ENCODE data around the gene HSD11B2. TPM values are rescaled to one million over a fixed set of nuclear protein-coding genes. Genes with fewer than 3 reads are reported as not detected.
A peak's percentile ranks its signal among the peaks of the same experiment; 100 is the strongest.

The HSD11B2 gene
- total RNA-seq, 1 experiment from 2014 or later, result 33.4 TPM

GRCh38 chr16:67480833-67481560 lies 50.1 kb downstream of the HSD11B2 start, which contains the start of gene ATP6V0D1:
ATP6V0D1 (minus strand) TSS chr16:67481157; CDS start chr16:67481086, 71 bp downstream.
- Mint-ChIP-seq H3K4me1 (peaks cover 5% of the 10 kb centered on the region), H3K9me3 (no peaks in the 10 kb centered on the region), H3K27me3 (ENCODE audit: low read depth) (peaks cover 36% of the 10 kb centered on the region), H3K4me3 (peak within 1 kb of the TSS; percentile 98), H3K27ac (peak within 1 kb of the TSS; percentile 97), H3K36me3 (no peaks in the 10 kb centered on the region)
- CTCF ChIA-PET, result interaction anchor here (0.5 to 6.0 kb wide), 55 partner anchors 9 to 520 kb away, joined by 3 to 70 read pairs (median 4); partner anchors contain the start of genes ACD, C16orf86, CARMIL2 and CES3
- DNase-seq (ENCODE audit: low spot score) (peak; percentile 99), ATAC-seq (peak; percentile 95)
- TF ChIP-seq GABPB1 (CRISPR knock-in tag; IDR thresholded peaks at IDR 0.05) (peak; percentile 53), PRRX2 (CRISPR knock-in tag; IDR thresholded peaks at IDR 0.05) (no peak), MYBL2 (CRISPR knock-in tag; IDR thresholded peaks at IDR 0.05) (peak; percentile 71; the same call in 1 of the 2 replicates), USF1 (CRISPR knock-in tag; IDR thresholded peaks at IDR 0.05) (peak; percentile 100), ATF1 (CRISPR knock-in tag; IDR thresholded peaks at IDR 0.05) (0 out of 2 replicates have a peak, but pooled peaks have one; percentile 69), MXD4 (CRISPR knock-in tag; IDR thresholded peaks at IDR 0.05; ENCODE audit: borderline replicate concordance) (no peak), E2F5 (CRISPR knock-in tag; IDR thresholded peaks at IDR 0.05) (0 out of 2 replicates have a peak, but pooled peaks have one; percentile 75), ARID4B (CRISPR knock-in tag; IDR thresholded peaks at IDR 0.05; ENCODE audit: borderline replicate concordance) (peak; percentile 98; the same call in 1 of the 2 replicates), ETV6 (CRISPR knock-in tag; IDR thresholded peaks at IDR 0.05) (peak; percentile 93), KAT7 (CRISPR knock-in tag; IDR thresholded peaks at IDR 0.05; ENCODE audit: borderline replicate concordance) (peak; percentile 75; the same call in 1 of the 2 replicates), CREM (CRISPR knock-in tag; IDR thresholded peaks at IDR 0.05) (peak; percentile 69; the same call in 1 of the 2 replicates), JAZF1 (CRISPR knock-in tag; IDR thresholded peaks at IDR 0.05) (no peak), FOXK1 (CRISPR knock-in tag; IDR thresholded peaks at IDR 0.05) (peak; percentile 98), GTF2I (CRISPR knock-in tag; conservative IDR thresholded peaks at IDR 0.05) (no peak), SP1 (CRISPR knock-in tag; conservative IDR thresholded peaks at IDR 0.05) (peak; percentile 98), SOX15 (CRISPR knock-in tag; IDR thresholded peaks at IDR 0.05) (no peak), USF2 (CRISPR knock-in tag; IDR thresholded peaks at IDR 0.05) (peak; percentile 100), CTCF (IDR thresholded peaks at IDR 0.05) (peak; percentile 49; the same call in 1 of the 2 replicates)
- TF ChIP-seq, protein P1, sequence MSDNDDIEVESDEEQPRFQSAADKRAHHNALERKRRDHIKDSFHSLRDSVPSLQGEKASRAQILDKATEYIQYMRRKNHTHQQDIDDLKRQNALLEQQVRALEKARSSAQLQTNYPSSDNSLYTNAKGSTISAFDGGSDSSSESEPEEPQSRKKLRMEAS (CRISPR knock-in tag; IDR thresholded peaks at IDR 0.05), result peak; percentile 90
- TF ChIP-seq, protein P2, sequence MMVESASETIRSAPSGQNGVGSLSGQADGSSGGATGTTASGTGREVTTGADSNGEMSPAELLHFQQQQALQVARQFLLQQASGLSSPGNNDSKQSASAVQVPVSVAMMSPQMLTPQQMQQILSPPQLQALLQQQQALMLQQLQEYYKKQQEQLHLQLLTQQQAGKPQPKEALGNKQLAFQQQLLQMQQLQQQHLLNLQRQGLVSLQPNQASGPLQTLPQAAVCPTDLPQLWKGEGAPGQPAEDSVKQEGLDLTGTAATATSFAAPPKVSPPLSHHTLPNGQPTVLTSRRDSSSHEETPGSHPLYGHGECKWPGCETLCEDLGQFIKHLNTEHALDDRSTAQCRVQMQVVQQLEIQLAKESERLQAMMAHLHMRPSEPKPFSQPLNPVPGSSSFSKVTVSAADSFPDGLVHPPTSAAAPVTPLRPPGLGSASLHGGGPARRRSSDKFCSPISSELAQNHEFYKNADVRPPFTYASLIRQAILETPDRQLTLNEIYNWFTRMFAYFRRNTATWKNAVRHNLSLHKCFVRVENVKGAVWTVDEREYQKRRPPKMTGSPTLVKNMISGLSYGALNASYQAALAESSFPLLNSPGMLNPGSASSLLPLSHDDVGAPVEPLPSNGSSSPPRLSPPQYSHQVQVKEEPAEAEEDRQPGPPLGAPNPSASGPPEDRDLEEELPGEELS (CRISPR knock-in tag; IDR thresholded peaks at IDR 0.05), result 0 out of 2 replicates have a peak, but pooled peaks have one; percentile 58
- TF ChIP-seq, protein P3, sequence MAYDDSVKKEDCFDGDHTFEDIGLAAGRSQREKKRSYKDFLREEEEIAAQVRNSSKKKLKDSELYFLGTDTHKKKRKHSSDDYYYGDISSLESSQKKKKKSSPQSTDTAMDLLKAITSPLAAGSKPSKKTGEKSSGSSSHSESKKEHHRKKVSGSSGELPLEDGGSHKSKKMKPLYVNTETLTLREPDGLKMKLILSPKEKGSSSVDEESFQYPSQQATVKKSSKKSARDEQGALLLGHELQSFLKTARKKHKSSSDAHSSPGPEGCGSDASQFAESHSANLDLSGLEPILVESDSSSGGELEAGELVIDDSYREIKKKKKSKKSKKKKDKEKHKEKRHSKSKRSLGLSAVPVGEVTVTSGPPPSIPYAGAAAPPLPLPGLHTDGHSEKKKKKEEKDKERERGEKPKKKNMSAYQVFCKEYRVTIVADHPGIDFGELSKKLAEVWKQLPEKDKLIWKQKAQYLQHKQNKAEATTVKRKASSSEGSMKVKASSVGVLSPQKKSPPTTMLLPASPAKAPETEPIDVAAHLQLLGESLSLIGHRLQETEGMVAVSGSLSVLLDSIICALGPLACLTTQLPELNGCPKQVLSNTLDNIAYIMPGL (CRISPR knock-in tag; IDR thresholded peaks at IDR 0.05), result peak; percentile 78
- POLR2A ChIA-PET, result interaction anchor here (0.5 to 1.8 kb wide), 4 partner anchors 32 to 364 kb away, joined by 3 to 4 read pairs (median 3); no protein-coding TSS in a partner anchor
